VCaP (cell line): Measurements from ENCODE around the gene ATP8A2.
A peak's percentile ranks its signal among the peaks of the same experiment; 100 is the strongest.

Experiments
- H3K27ac ChIP-seq: fragments of 450-650 bp; 2 replicates; pipeline ENCODE4 v1.5.1; 2017
- CTCF ChIP-seq: fragments of 450-650 bp; conservative IDR thresholded peaks from 2 replicates; pipeline ENCODE4 v1.5.1; 2017; ENCODE audit warnings: mild to moderate bottlenecking, moderate library complexity

Gene ATP8A2

GRCh38 chr13:26020891-26021290 is 649.1 kb downstream of the ATP8A2 start:
- TF ChIP-seq CTCF, result no peak
- peak overlapping the region; percentile 69 for H3K27ac ChIP-seq

GRCh38 chr13:26021516-26021915 is 649.7 kb downstream of the ATP8A2 start:
- no peak for TF ChIP-seq CTCF
- H3K27ac ChIP-seq, result no peak overlapping the region

- no peak for TF ChIP-seq CTCF
- no peak overlapping the region for H3K27ac ChIP-seq
Observed at GRCh38 chr13:26021956-26022355, 650.2 kb downstream of the ATP8A2 start.

- no peak for TF ChIP-seq CTCF
- H3K27ac ChIP-seq, result no peak overlapping the region
Observed at GRCh38 chr13:26022538-26023292, 650.9 kb downstream of the ATP8A2 start.

GRCh38 chr13:26024558-26024957 is 652.8 kb downstream of the ATP8A2 start:
- H3K27ac ChIP-seq, result no peak overlapping the region
- no peak for TF ChIP-seq CTCF

- H3K27ac ChIP-seq, result no peak overlapping the region
- no peak for TF ChIP-seq CTCF
Observed at GRCh38 chr13:26025196-26025595, 653.4 kb downstream of the ATP8A2 start.

GRCh38 chr13:26025771-26026170 is 654.0 kb downstream of the ATP8A2 start:
- no peak overlapping the region for H3K27ac ChIP-seq
- TF ChIP-seq CTCF, result no peak
